HepG2 (cell line): ENCODE data around the gene MYL12B. TPM values are rescaled to one million over a fixed set of nuclear protein-coding genes. Genes with fewer than 3 reads are reported as not detected.

Source experiments
- ATF3 ChIP-seq: sonication (generic); formaldehyde crosslinking; IDR thresholded peaks from 2 replicates; pipeline ENCODE4 v1.4.0; 2020; ENCODE audit warnings: missing genetic modification reagents
- ATF7 ChIP-seq, 2 experiments: fragments of 450-650 bp in 1 of 2; sonication (generic) in 1 of 2; formaldehyde crosslinking in 1 of 2; IDR thresholded peaks; 2 replicates each; pipeline versions ENCODE4 v1.4.0 to v1.6.1; 2016 to 2020; ENCODE audit warnings: antibody characterized with exemption in 1 of 2, mild to moderate bottlenecking in 1 of 2, missing genetic modification reagents in 1 of 2
- CREM ChIP-seq, 2 experiments: sonication (generic) in 1 of 2; formaldehyde crosslinking in 1 of 2; IDR thresholded peaks; 2 replicates each; pipeline versions ENCODE4 v1.4.0 to v1.6.1; 2016 to 2020; ENCODE audit warnings: antibody characterized with exemption in 1 of 2, mild to moderate bottlenecking in 1 of 2, missing genetic modification reagents in 1 of 2
- CSRNP1 ChIP-seq: sonication (generic); formaldehyde crosslinking; IDR thresholded peaks from 2 replicates; pipeline ENCODE4 v1.8.1; 2023; ENCODE audit warnings: mild to moderate bottlenecking, missing genetic modification reagents
- DDIT3 ChIP-seq: sonication (generic); formaldehyde crosslinking; IDR thresholded peaks from 2 replicates; pipeline ENCODE4 v1.4.0; 2020; ENCODE audit warnings: mild to moderate bottlenecking, missing genetic modification reagents
- HNF1B ChIP-seq: sonication (generic); formaldehyde crosslinking; IDR thresholded peaks from 2 replicates; pipeline ENCODE4 v1.5.1; 2020; ENCODE audit warnings: mild to moderate bottlenecking, moderate library complexity, missing genetic modification reagents
- KLF12 ChIP-seq: sonication (generic); formaldehyde crosslinking; IDR thresholded peaks from 2 replicates; pipeline ENCODE4 v1.4.0; 2020; ENCODE audit warnings: missing genetic modification reagents, borderline replicate concordance
- NCOR1 ChIP-seq: fragments of 200-600 bp; sonication (generic); IDR thresholded peaks from 2 replicates; pipeline ENCODE4 v1.7.0; 2017; ENCODE audit warnings: antibody characterized with exemption, low read length, borderline replicate concordance
- PHB2 ChIP-seq: fragments of 450-650 bp; IDR thresholded peaks from 2 replicates; pipeline ENCODE4 v1.6.1; 2018; ENCODE audit not compliant: partially characterized antibody
- PHF21A ChIP-seq: sonication (generic); formaldehyde crosslinking; IDR thresholded peaks from 2 replicates; pipeline ENCODE4 v1.5.0; 2020; ENCODE audit warnings: mild to moderate bottlenecking, missing genetic modification reagents
- SAFB2 ChIP-seq: sonication (generic); formaldehyde crosslinking; IDR thresholded peaks from 2 replicates; pipeline ENCODE4 v1.5.1; 2020; ENCODE audit warnings: missing genetic modification reagents, low read depth, mild to moderate bottlenecking, borderline replicate concordance
- SPEN ChIP-seq: sonication (generic); formaldehyde crosslinking; IDR thresholded peaks from 2 replicates; pipeline ENCODE4 v1.5.1; 2020; ENCODE audit warnings: low read depth, mild to moderate bottlenecking, missing genetic modification reagents
- TERF1 ChIP-seq: sonication (generic); formaldehyde crosslinking; IDR thresholded peaks from 2 replicates; pipeline ENCODE4 v1.8.0; 2022; ENCODE audit warnings: mild to moderate bottlenecking, missing genetic modification reagents, moderate library complexity
- THAP11 ChIP-seq: IDR thresholded peaks from 2 replicates; pipeline ENCODE4 v1.6.1; 2016; ENCODE audit warnings: missing biosample characterization, missing genetic modification reagents
- ZFYVE20 ChIP-seq: sonication (generic); formaldehyde crosslinking; IDR thresholded peaks from 2 replicates; pipeline ENCODE4 v1.8.0; 2023; ENCODE audit warnings: low read depth, mild to moderate bottlenecking, moderate library complexity, missing genetic modification reagents, borderline replicate concordance
- ZNF121 ChIP-seq: sonication (generic); formaldehyde crosslinking; IDR thresholded peaks from 2 replicates; pipeline ENCODE4 v1.5.0; 2020; ENCODE audit warnings: mild to moderate bottlenecking, missing genetic modification reagents
- ZNF281 ChIP-seq: sonication (generic); formaldehyde crosslinking; IDR thresholded peaks from 2 replicates; pipeline ENCODE4 v1.4.0; 2020; ENCODE audit warnings: missing genetic modification reagents, borderline replicate concordance
- ZNF343 ChIP-seq: sonication (generic); formaldehyde crosslinking; IDR thresholded peaks from 2 replicates; pipeline ENCODE4 v1.4.0; 2020; ENCODE audit warnings: mild to moderate bottlenecking, missing genetic modification reagents
- ZNF546 ChIP-seq: sonication (generic); formaldehyde crosslinking; conservative IDR thresholded peaks from 2 replicates; pipeline ENCODE4 v1.8.1; 2023; ENCODE audit warnings: mild to moderate bottlenecking, missing genetic modification reagents
- ZNF766 ChIP-seq: sonication (generic); formaldehyde crosslinking; IDR thresholded peaks from 2 replicates; pipeline ENCODE4 v1.5.0; 2020; ENCODE audit warnings: missing genetic modification reagents, borderline replicate concordance
- polyA plus RNA-seq, 8 experiments: library from polyadenylated mRNA; depleted of rRNA in 3 of 8; stranded (reverse) in 7 of 8; unstranded in 1 of 8; fragments of >200 nt; fragmentation: Illumina TruSeq in 4 of 8; extraction: Trizol in 4 of 8; gene quantifications; 2 replicates each; pipeline versions ENCODE4 v1.2.1 to v1.2.3, GENCODE V29; 2011 to 2016; ENCODE audit warnings: low read depth in 4 of 8, missing spikeins in 1 of 8, mixed read lengths in 1 of 8; ENCODE audit not compliant: insufficient read depth in 1 of 8
- total RNA-seq, 5 experiments: library from RNA; depleted of rRNA; stranded (reverse); fragments of >200 nt; fragmentation: Illumina TruSeq; extraction: Trizol; gene quantifications; 2 replicates each; pipeline ENCODE4 v1.2.3, GENCODE V29; 2016; ENCODE audit warnings: low read depth in 1 of 5

The MYL12B gene
- total and polyA plus RNA-seq, 2 of the 13 experiments (the other 11 are each of a cell fraction or from before 2014, with no cell fraction given): 265 to 340 TPM

- TF ChIP-seq ZFYVE20 (CRISPR knock-in tag): no peak
- TF ChIP-seq PHF21A (CRISPR knock-in tag): peak; percentile 61; the same call in 1 of the 2 replicates
- peak; percentile 96 for TF ChIP-seq CSRNP1 (CRISPR knock-in tag)
- no peak for TF ChIP-seq DDIT3 (CRISPR knock-in tag)
- peak; percentile 87 for TF ChIP-seq THAP11
- TF ChIP-seq PHB2: no peak
- no peak for TF ChIP-seq ZNF766 (CRISPR knock-in tag)
- TF ChIP-seq SPEN: no peak; the same call in 1 of the 2 replicates
- peak; percentile 19; the same call in 1 of the 2 replicates for TF ChIP-seq NCOR1
- TF ChIP-seq ATF3: no peak
- TF ChIP-seq ZNF281: no peak
- no peak for TF ChIP-seq ZNF546
- TF ChIP-seq HNF1B (CRISPR knock-in tag): peak; percentile 22
- TF ChIP-seq ATF7 (IDR thresholded peaks at IDR 0.05): peak; percentile 89
- TF ChIP-seq ATF7 (CRISPR knock-in tag; IDR thresholded peaks at IDR 0.05): no peak
- peak; percentile 88 for TF ChIP-seq KLF12
- no peak for TF ChIP-seq SAFB2 (CRISPR knock-in tag)
- TF ChIP-seq ZNF121 (CRISPR knock-in tag): peak; percentile 54
- TF ChIP-seq ZNF343 (CRISPR knock-in tag): no peak
- TF ChIP-seq CREM (IDR thresholded peaks at IDR 0.05): peak; percentile 58
- no peak for TF ChIP-seq CREM (CRISPR knock-in tag; IDR thresholded peaks at IDR 0.05)
- TF ChIP-seq TERF1 (CRISPR knock-in tag): no peak
Observed at GRCh38 chr18:3247240-3248061, 14.5 kb upstream of the MYL12B start, which contains the start of gene MYL12A (continued).
